Esophagus squamous epithelium (tissue), 5 donors: ENCODE data around the gene ATG10. TPM values are rescaled to one million over a fixed set of nuclear protein-coding genes. Genes with fewer than 3 reads are reported as not detected.

ENCODE experiments used
- DNase-seq: peaks from one replicate; lab custom pipeline; 2025; lab: John Stamatoyannopoulos, UW
- H3K27ac ChIP-seq, 4 donors: fragments of 200-600 bp; sonication (generic); one replicate each; pipeline ENCODE4 v1.5.1; 2016 to 2019; ENCODE audit warnings: mild to moderate bottlenecking in 1 of 4
- H3K27me3 ChIP-seq, 4 donors: fragments of 200-600 bp; sonication (generic); 1 replicate in 3 of 4; 2 replicates in 1 of 4; pipeline versions ENCODE4 v1.5.1 to v1.6.0; 2017 to 2021; ENCODE audit warnings: antibody characterized with exemption in 1 of 4
- H3K36me3 ChIP-seq, 3 donors: fragments of 200-600 bp; sonication (generic); one replicate each; pipeline ENCODE4 v1.5.1; 2016 to 2019
- H3K4me1 ChIP-seq, 3 donors: fragments of 200-600 bp; sonication (generic); one replicate each; pipeline ENCODE4 v1.5.1; 2017 to 2019
- H3K4me3 ChIP-seq, 4 donors: fragments of 200-600 bp; sonication (generic); 1 replicate in 3 of 4; 2 replicates in 1 of 4; pipeline ENCODE4 v1.5.1; 2016 to 2019; ENCODE audit warnings: mild to moderate bottlenecking in 2 of 4, moderate library complexity in 1 of 4
- H3K9me3 ChIP-seq, 3 donors: fragments of 200-600 bp; sonication (generic); one replicate each; pipeline ENCODE4 v1.5.1; 2016 to 2019
- CTCF ChIP-seq, 6 experiments: fragments of 450-650 bp in 4 of 6; fragments of 200-600 bp in 2 of 6; sonication (generic) in 2 of 6; IDR thresholded peaks; one replicate each; pipeline ENCODE4 v1.5.1; 2016 to 2019; ENCODE audit warnings: antibody characterized with exemption in 6 of 6, mild to moderate bottlenecking in 4 of 6, moderate library complexity in 4 of 6
- POLR2A ChIP-seq, 4 donors: fragments of 450-650 bp; IDR thresholded peaks; one replicate each; pipeline ENCODE4 v1.6.1; 2017; ENCODE audit warnings: antibody characterized with exemption in 4 of 4, mild to moderate bottlenecking in 4 of 4, moderate library complexity in 3 of 4
- WGBS, 2 donors: methylation state at CpG; one replicate each; pipeline ENCODE4 v1.1.5; 2018; 5-methylcytosine and 5-hydroxymethylcytosine counted together
- intact Hi-C: fragments of 100-400 bp; cut with DNase I; formaldehyde crosslinking; loops from one replicate; pipeline ENCODE4 v1.15.0; 2022
- small RNA-seq, 4 donors: library from RNA; depleted of rRNA; stranded (forward); fragments of <200 nt; gene quantifications; one replicate each; pipeline ENCODE3, GENCODE V24; 2016
- total RNA-seq, 4 donors: library from RNA; depleted of rRNA; stranded (reverse); fragments of >200 nt; gene quantifications; one replicate each; pipeline ENCODE4 v1.1.0, GENCODE V29; 2016
- donor health status: DM: yes; HTN: yes; CAD: no.

Gene ATG10
- total RNA-seq, 4 donors from 2014 or later = 3.1 to 7.8 (median 6.1) TPM

DNA sequence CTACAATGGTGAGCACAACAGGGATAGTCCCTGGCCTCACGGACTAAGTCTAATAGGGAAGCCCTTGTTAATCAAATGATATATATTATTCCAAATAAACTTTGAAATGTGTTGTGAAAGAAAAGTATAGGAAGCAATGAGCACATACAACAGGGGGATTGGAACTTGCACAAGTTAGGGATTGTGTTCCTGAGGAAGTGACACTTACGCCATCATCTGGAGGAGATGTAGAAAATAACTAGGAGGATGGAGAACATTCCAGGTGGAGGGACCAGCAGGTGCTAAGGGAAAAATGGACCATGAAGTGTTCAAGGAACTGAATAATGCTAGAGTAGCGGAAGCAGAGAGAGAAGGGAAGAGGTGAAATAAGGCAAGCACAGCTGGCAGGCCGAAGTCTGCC lies 325.1 kb downstream of the ATG10 start:
- Histone ChIP-seq H3K27me3 (no peaks in the 10 kb centered on the region), H3K36me3 (no peaks in the 10 kb centered on the region), H3K4me1 (no peaks in the 10 kb centered on the region), H3K4me3 (no peak overlapping the region), H3K27ac (no peak overlapping the region), H3K9me3 (no peaks in the 10 kb centered on the region)
- no peak for DNase-seq
- no peak for TF ChIP-seq CTCF (IDR thresholded peaks at IDR 0.05)
- no peak for TF ChIP-seq POLR2A (IDR thresholded peaks at IDR 0.05)
- intact Hi-C loops = no loop called here
- WGBS, 2 donors = 86 to 90% methylated on average over 4 of the region's 4 CpGs

- no peak overlapping the region for H3K27ac ChIP-seq
- 60 to 61% methylated on average over 3 of the region's 3 CpGs for WGBS, 2 donors
- no peaks in the 10 kb centered on the region for H3K27me3 ChIP-seq
- intact Hi-C loops = no loop called here
- H3K4me3 ChIP-seq = no peak overlapping the region
- TF ChIP-seq CTCF (IDR thresholded peaks at IDR 0.05) (no peak), POLR2A (IDR thresholded peaks at IDR 0.05) (no peak)
- no peak for DNase-seq
- no peaks in the 10 kb centered on the region for H3K4me1 ChIP-seq
- no peaks in the 10 kb centered on the region for H3K36me3 ChIP-seq
- no peaks in the 10 kb centered on the region for H3K9me3 ChIP-seq
These were observed 325.9 kb downstream of the ATG10 start for GRCh38 chr5:82297711-82298110.

DNA sequence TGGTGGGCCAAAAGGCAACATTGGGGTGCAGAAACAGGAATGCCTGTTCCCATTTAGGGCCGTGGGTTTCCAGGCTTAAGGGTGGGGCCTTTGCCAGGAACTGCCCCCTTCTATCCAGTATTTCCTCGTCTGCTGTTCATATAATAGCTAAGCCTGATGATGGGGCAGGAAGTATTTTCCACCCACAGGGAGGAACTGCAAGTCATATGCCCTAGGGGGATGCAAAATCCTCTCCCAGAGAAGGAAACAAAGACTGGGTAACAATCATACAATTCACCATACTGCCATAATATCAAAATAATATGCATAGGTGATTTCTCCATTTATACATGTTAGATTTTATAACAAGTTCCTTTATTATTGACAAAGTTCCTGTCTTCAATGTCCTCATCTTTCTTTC lies 326.8 kb downstream of the ATG10 start:
- Histone ChIP-seq H3K4me3 (no peak overlapping the region), H3K27ac (no peak overlapping the region), H3K4me1 (no peaks in the 10 kb centered on the region), H3K9me3 (no peaks in the 10 kb centered on the region), H3K27me3 (no peaks in the 10 kb centered on the region), H3K36me3 (no peaks in the 10 kb centered on the region)
- intact Hi-C loops = no loop called here
- WGBS, 2 donors = 44% methylated on average over 1 of the region's 2 CpGs; no CpG with 5 or more reads in 1 of the 2 donors
- TF ChIP-seq CTCF (IDR thresholded peaks at IDR 0.05) (no peak), POLR2A (IDR thresholded peaks at IDR 0.05) (no peak)
- no peak for DNase-seq

GRCh38 chr5:82301190-82301589 lies 329.4 kb downstream of the ATG10 start:
- 93 to 94% methylated on average over 3 of the region's 3 CpGs for WGBS, 2 donors
- no peak for TF ChIP-seq POLR2A (IDR thresholded peaks at IDR 0.05)
- no peak for TF ChIP-seq CTCF (IDR thresholded peaks at IDR 0.05)
- no peak overlapping the region for H3K27ac ChIP-seq

More at GRCh38 chr5:82301190-82301589, 329.4 kb downstream of the ATG10 start:
- H3K4me1 ChIP-seq = no peaks in the 10 kb centered on the region
- H3K27me3 ChIP-seq = no peaks in the 10 kb centered on the region
- H3K36me3 ChIP-seq = peaks cover 0 to 15% (median 0%) of the 10 kb centered on the region in 3 donors
- DNase-seq = no peak
- intact Hi-C loops = no loop called here
- no peaks in the 10 kb centered on the region for H3K9me3 ChIP-seq
- no peak overlapping the region for H3K4me3 ChIP-seq

Small RNA genes within 50 kb of the gene (small RNA-seq; reads per million reads assigned to genes)
- gene AC010598.1 (0 reads per million in 4 donors), gene RN7SL378P (0 reads per million in 4 donors)

Other genes starting within 250 kb of the ATG10 start
- gene SSBP2, start 220.9 kb upstream of the ATG10 start, total RNA-seq = 10 to 100 TPM; 17.1 to 80.3 (median 24.2) TPM